AG09309 (cell line): ENCODE results near the gene RFX8.
A peak's percentile ranks its signal among the peaks of the same experiment; 100 is the strongest.

Experiments
- DNase-seq: peaks from one replicate; pipeline ENCODE4 v3.0.0-alpha.2; 2010; ENCODE audit warnings: low read depth
- H3K4me3 ChIP-seq: 2 replicates; pipeline ENCODE4 v1.5.1; 2011; ENCODE audit warnings: mild to moderate bottlenecking, low read depth, low read length, moderate library complexity; ENCODE audit not compliant: control insufficient read depth
- CTCF ChIP-seq: IDR thresholded peaks from 2 replicates; pipeline ENCODE4 v1.5.1; 2011; ENCODE audit warnings: mild to moderate bottlenecking, low read depth, low read length, inconsistent platforms; ENCODE audit not compliant: insufficient read depth, control insufficient read depth; ENCODE audit errors: missing control alignments

RFX8 gene

GRCh38 chr2:101435001-101435862, 39.7 kb downstream of the RFX8 start:
- peak; percentile 47 for DNase-seq
- no peak for TF ChIP-seq CTCF
- H3K4me3 ChIP-seq: peak overlapping the region; percentile 15

GRCh38 chr2:101433465-101433864, 41.4 kb downstream of the RFX8 start:
- no peak overlapping the region for H3K4me3 ChIP-seq
- TF ChIP-seq CTCF: no peak
- DNase-seq: no peak

- DNase-seq: no peak
- no peak for TF ChIP-seq CTCF
- H3K4me3 ChIP-seq: no peak overlapping the region
Measured at GRCh38 chr2:101432411-101433181, 42.3 kb downstream of the RFX8 start.

- DNase-seq: no peak
- H3K4me3 ChIP-seq: no peak overlapping the region
- no peak for TF ChIP-seq CTCF
Measured at GRCh38 chr2:101431486-101431885, 43.4 kb downstream of the RFX8 start.

GRCh38 chr2:101430156-101430555, 44.8 kb downstream of the RFX8 start:
- TF ChIP-seq CTCF: no peak
- no peak overlapping the region for H3K4me3 ChIP-seq
- DNase-seq: no peak

- no peak for DNase-seq
- no peak overlapping the region for H3K4me3 ChIP-seq
- no peak for TF ChIP-seq CTCF
Measured at GRCh38 chr2:101429453-101429852, 45.5 kb downstream of the RFX8 start.
